Ureter (tissue), 1 donor: ENCODE results near the gene DYNC1I1. TPM values are rescaled to one million over a fixed set of nuclear protein-coding genes. Genes with fewer than 3 reads are reported as not detected.
A peak's percentile ranks its signal among the peaks of the same experiment; 100 is the strongest.

Experiments
- DNase-seq: peaks from one replicate; pipeline ENCODE4 v3.0.0-alpha.2; 2020; ENCODE audit warnings: low spot score
- total RNA-seq: library from RNA; stranded (reverse); gene quantifications from one replicate; pipeline ENCODE4 v1.2.4, GENCODE V29; 2023
- donor health status: DM: yes; HTN: yes; CAD: no.

DYNC1I1 gene
- total RNA-seq, result 14.6 TPM

- DNase-seq, result peak; percentile 70
Observed at GRCh38 chr7:95772298-95772770, at the start of gene DYNC1I1. Gene DYNC1I1, plus strand, starts transcription at chr7:95772554. Its CDS starts 32,176 bp downstream, at chr7:95804730.

- peak; percentile 50 for DNase-seq
Observed at GRCh38 chr7:95723583-95724180, 48.7 kb upstream of the DYNC1I1 start.

GRCh38 chr7:95725205-95725604 lies 47.1 kb upstream of the DYNC1I1 start:
- no peak for DNase-seq

GRCh38 chr7:95730493-95731280 lies 41.7 kb upstream of the DYNC1I1 start:
- DNase-seq, result no peak

GRCh38 chr7:95736635-95737034 lies 35.7 kb upstream of the DYNC1I1 start:
- no peak for DNase-seq

GRCh38 chr7:95737828-95738505 lies 34.4 kb upstream of the DYNC1I1 start:
- no peak for DNase-seq

GRCh38 chr7:95749044-95749443 lies 23.3 kb upstream of the DYNC1I1 start:
- DNase-seq, result no peak

GRCh38 chr7:95749515-95749914 lies 22.8 kb upstream of the DYNC1I1 start:
- DNase-seq, result no peak

- DNase-seq, result no peak
Observed at GRCh38 chr7:95753440-95753839, 18.9 kb upstream of the DYNC1I1 start.

- no peak for DNase-seq
Observed at GRCh38 chr7:95755277-95755934, 16.9 kb upstream of the DYNC1I1 start.

GRCh38 chr7:95758187-95758586 lies 14.2 kb upstream of the DYNC1I1 start:
- no peak for DNase-seq

- no peak for DNase-seq
Observed at GRCh38 chr7:95766086-95766485, 6.3 kb upstream of the DYNC1I1 start.

- no peak for DNase-seq
Observed at GRCh38 chr7:95766657-95767056, 5.7 kb upstream of the DYNC1I1 start.

- DNase-seq, result peak; percentile 44
Observed at GRCh38 chr7:95772771-95773581, 622 bp downstream of the DYNC1I1 start.

GRCh38 chr7:95776561-95777185 lies 4.3 kb downstream of the DYNC1I1 start:
- DNase-seq, result no peak

GRCh38 chr7:95777269-95777668 lies 4.9 kb downstream of the DYNC1I1 start:
- DNase-seq, result no peak

GRCh38 chr7:95780665-95781064 lies 8.3 kb downstream of the DYNC1I1 start:
- DNase-seq, result no peak

- no peak for DNase-seq
Observed at GRCh38 chr7:95781961-95782586, 9.7 kb downstream of the DYNC1I1 start.

GRCh38 chr7:95784796-95785195 lies 12.4 kb downstream of the DYNC1I1 start:
- DNase-seq, result no peak

GRCh38 chr7:95788258-95788657 lies 15.9 kb downstream of the DYNC1I1 start:
- DNase-seq, result no peak
